ENCODE results near the gene HABP4. TPM values are rescaled to one million over a fixed set of nuclear protein-coding genes. Genes with fewer than 3 reads are reported as not detected.
A peak's percentile ranks its signal among the peaks of the same experiment; 100 is the strongest.

Gene HABP4
- total and polyA plus RNA-seq, 11 donors = 17.8 to 35.7 (median 25.9) TPM

DNA sequence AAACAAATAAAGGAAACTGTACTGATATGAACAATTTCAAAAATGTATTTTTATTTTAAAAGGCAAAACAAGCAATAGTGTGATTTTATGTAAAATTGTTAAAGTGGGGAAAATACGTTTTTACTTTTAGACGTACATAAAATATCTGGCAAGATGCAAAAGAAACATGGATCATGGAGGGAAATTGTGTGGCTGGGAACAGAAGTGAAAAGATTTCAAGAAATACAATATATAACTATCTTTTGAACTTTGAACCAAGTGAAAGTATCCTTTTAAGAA lies 30.3 kb upstream of the HABP4 start:
- H3K27me3 ChIP-seq = no peaks in the 10 kb centered on the region
- no peaks in the 10 kb centered on the region for H3K9me3 ChIP-seq
- intact Hi-C loops (cut with DNase I) = loop anchor here in 8 of 10 donors (1.0 to 10.0 kb wide), 10 partner anchors 29 to 238 kb away; partner anchors contain the start of genes HABP4 (in 4 of the 8), SLC35D2 (in 4 of the 8) and PRXL2C (in 2 of the 8)
- H3K27ac ChIP-seq = peak overlapping the region; percentile 99 to 100 (median 100)
- no peak for DNase-seq
- TF ChIP-seq POLR2A (IDR thresholded peaks at IDR 0.05) = no peak
- TF ChIP-seq, protein P1, sequence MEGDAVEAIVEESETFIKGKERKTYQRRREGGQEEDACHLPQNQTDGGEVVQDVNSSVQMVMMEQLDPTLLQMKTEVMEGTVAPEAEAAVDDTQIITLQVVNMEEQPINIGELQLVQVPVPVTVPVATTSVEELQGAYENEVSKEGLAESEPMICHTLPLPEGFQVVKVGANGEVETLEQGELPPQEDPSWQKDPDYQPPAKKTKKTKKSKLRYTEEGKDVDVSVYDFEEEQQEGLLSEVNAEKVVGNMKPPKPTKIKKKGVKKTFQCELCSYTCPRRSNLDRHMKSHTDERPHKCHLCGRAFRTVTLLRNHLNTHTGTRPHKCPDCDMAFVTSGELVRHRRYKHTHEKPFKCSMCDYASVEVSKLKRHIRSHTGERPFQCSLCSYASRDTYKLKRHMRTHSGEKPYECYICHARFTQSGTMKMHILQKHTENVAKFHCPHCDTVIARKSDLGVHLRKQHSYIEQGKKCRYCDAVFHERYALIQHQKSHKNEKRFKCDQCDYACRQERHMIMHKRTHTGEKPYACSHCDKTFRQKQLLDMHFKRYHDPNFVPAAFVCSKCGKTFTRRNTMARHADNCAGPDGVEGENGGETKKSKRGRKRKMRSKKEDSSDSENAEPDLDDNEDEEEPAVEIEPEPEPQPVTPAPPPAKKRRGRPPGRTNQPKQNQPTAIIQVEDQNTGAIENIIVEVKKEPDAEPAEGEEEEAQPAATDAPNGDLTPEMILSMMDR (IDR thresholded peaks at IDR 0.05) = no peak
- no peaks in the 10 kb centered on the region for H3K36me3 ChIP-seq
- WGBS, 4 donors = 26 to 34% (median 28%) methylated on average over 2 of the region's 2 CpGs
- peaks cover 6 to 37% (median 26%) of the 10 kb centered on the region in 12 donors for H3K4me1 ChIP-seq
- H3K4me3 ChIP-seq = peak overlapping the region; percentile 54 to 97 (median 83)
- ATAC-seq = no peak

DNA sequence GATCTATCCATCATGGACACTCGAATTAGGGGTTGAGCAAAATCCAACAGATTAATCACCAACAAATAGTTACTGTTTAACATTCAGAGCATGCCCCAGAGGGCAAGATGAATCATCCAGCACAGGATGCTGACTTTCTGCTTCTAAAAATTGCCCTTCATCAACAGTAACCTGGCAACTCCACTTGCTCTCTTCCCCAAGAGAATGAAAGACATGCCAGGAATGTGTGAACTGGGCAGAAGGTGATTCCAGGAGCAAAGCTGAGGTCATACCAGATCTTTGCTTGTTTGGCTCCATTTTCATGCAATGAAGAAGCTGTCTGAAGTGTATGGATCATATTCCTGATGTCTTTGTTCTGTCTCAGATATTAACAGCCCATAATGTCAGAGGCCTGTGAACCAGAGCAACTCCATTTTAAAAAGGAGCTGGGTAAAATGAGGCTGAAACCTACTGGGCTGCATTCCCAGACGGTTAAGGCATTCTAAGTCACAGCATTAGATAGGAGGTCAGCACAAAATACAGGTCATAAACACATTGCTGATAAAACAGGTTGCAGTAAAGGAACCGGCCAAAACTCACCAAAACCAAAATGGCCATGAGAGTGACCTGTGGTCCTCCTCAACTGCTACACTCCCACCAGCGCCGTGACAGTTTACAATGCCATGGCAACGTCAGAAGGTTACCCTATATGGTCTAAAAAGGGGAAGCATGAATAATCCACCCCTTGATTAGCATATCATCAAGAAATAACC lies 29.3 kb upstream of the HABP4 start:
- peak in 3 of 5 donors; percentile 49 to 64 (median 59) for DNase-seq
- peak; percentile 5 to 51 (median 30) for ATAC-seq
- intact Hi-C loops (cut with DNase I) = loop anchor here in 1 of 10 donors (1.0 kb wide), 1 partner anchor 30 kb away; the partner anchor contains the start of gene HABP4
- 33 to 48% (median 40%) methylated on average over 6 of the region's 6 CpGs for WGBS, 4 donors
- no peaks in the 10 kb centered on the region for H3K36me3 ChIP-seq
- peak overlapping the region in 1 of 12 donors; percentile 97 for H3K4me3 ChIP-seq
- TF ChIP-seq, protein P1 (IDR thresholded peaks at IDR 0.05) = no peak
- no peak for TF ChIP-seq POLR2A (IDR thresholded peaks at IDR 0.05)
- peak overlapping the region; percentile 99 to 100 (median 100) for H3K27ac ChIP-seq
- H3K27me3 ChIP-seq = no peaks in the 10 kb centered on the region
- H3K9me3 ChIP-seq = no peaks in the 10 kb centered on the region
- peaks cover 6 to 35% (median 26%) of the 10 kb centered on the region in 12 donors for H3K4me1 ChIP-seq

DNA sequence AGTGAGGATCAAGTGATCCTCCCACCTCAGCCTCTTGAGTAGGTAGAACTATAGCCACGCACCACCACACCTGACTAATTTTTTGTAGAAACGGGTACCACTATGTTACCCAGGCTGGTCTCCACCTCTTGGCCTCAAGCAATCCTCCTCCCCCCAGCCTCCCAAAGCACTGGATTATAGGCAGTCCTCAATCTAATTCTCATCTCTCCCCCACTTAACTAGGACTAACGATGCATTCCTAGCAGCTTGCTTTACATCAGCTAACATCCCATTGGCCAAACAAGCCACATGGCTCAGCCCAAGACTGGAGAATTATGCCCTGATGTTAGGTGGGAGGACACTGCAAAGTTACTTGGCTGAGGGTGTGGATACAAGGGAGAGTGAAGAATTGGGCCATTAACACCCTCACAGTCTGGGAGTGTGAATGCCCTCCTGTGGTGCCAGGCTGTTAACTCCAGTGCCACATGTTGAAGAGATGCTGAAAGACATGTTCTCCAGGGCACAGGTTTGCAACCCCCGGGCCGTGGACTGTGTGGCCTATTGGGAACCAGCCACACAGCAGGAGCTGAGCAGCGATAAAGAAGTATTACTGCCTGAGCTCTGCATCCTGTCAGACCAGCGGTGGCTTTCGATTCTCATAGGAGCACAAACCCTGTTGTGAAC lies 26.5 kb upstream of the HABP4 start:
- ATAC-seq = no peak
- peaks cover 3 to 23% (median 19%) of the 10 kb centered on the region in 12 donors for H3K4me1 ChIP-seq
- H3K9me3 ChIP-seq = no peaks in the 10 kb centered on the region
- no peak for DNase-seq
- no peak overlapping the region for H3K27ac ChIP-seq
- H3K36me3 ChIP-seq = no peaks in the 10 kb centered on the region
- no peak for TF ChIP-seq POLR2A (IDR thresholded peaks at IDR 0.05)
- TF ChIP-seq, protein P1 (IDR thresholded peaks at IDR 0.05) = no peak
- intact Hi-C loops (cut with DNase I) = no loop called here
- WGBS, 4 donors = 64 to 84% (median 69%) methylated on average over 8 of the region's 8 CpGs
- H3K4me3 ChIP-seq = no peak overlapping the region
- no peaks in the 10 kb centered on the region for H3K27me3 ChIP-seq

GRCh38 chr9:96423985-96424336 lies 26.0 kb upstream of the HABP4 start:
- no peak for DNase-seq
- H3K4me3 ChIP-seq = no peak overlapping the region
- H3K27me3 ChIP-seq = no peaks in the 10 kb centered on the region
- intact Hi-C loops (cut with DNase I) = no loop called here
- TF ChIP-seq, protein P1 (IDR thresholded peaks at IDR 0.05) = no peak
- TF ChIP-seq POLR2A (IDR thresholded peaks at IDR 0.05) = no peak
- WGBS, 4 donors = 79 to 82% (median 81%) methylated on average over 6 of the region's 6 CpGs
- peaks cover 3 to 23% (median 19%) of the 10 kb centered on the region in 12 donors for H3K4me1 ChIP-seq
- H3K9me3 ChIP-seq = no peaks in the 10 kb centered on the region
- no peaks in the 10 kb centered on the region for H3K36me3 ChIP-seq
- no peak overlapping the region for H3K27ac ChIP-seq
- no peak for ATAC-seq

Measured in heart left ventricle (tissue), 16 donors.